IPS-20b (cell line): ENCODE data around the gene SSR3.

Source experiments
- H3K27ac ChIP-seq: one replicate; pipeline ENCODE4 v1.5.1; 2013; ENCODE audit warnings: low read length
- H3K27me3 ChIP-seq: 2 replicates; pipeline ENCODE4 v1.6.1; 2013; ENCODE audit warnings: mild to moderate bottlenecking, low read length, inconsistent platforms; ENCODE audit not compliant: insufficient read depth
- H3K36me3 ChIP-seq: 2 replicates; pipeline ENCODE4 v1.6.1; 2013; ENCODE audit warnings: low read depth, mild to moderate bottlenecking, inconsistent platforms, low read length, moderate library complexity; ENCODE audit not compliant: insufficient read depth
- H3K4me1 ChIP-seq: 2 replicates; pipeline ENCODE4 v1.6.1; 2013; ENCODE audit warnings: mild to moderate bottlenecking, control low read depth, inconsistent platforms, low read length, moderate library complexity; ENCODE audit not compliant: insufficient read depth
- H3K4me3 ChIP-seq: 2 replicates; pipeline ENCODE4 v1.5.1; 2013; ENCODE audit warnings: mild to moderate bottlenecking, low read length, inconsistent platforms
- H3K9ac ChIP-seq: 2 replicates; pipeline ENCODE4 v1.6.1; 2013; ENCODE audit warnings: low read depth, mild to moderate bottlenecking, inconsistent platforms, low read length, moderate library complexity
- H3K9me3 ChIP-seq: 2 replicates; pipeline ENCODE4 v1.6.1; 2013; ENCODE audit warnings: mild to moderate bottlenecking, low read depth, low read length, inconsistent platforms; ENCODE audit not compliant: insufficient read depth

Gene SSR3

DNA sequence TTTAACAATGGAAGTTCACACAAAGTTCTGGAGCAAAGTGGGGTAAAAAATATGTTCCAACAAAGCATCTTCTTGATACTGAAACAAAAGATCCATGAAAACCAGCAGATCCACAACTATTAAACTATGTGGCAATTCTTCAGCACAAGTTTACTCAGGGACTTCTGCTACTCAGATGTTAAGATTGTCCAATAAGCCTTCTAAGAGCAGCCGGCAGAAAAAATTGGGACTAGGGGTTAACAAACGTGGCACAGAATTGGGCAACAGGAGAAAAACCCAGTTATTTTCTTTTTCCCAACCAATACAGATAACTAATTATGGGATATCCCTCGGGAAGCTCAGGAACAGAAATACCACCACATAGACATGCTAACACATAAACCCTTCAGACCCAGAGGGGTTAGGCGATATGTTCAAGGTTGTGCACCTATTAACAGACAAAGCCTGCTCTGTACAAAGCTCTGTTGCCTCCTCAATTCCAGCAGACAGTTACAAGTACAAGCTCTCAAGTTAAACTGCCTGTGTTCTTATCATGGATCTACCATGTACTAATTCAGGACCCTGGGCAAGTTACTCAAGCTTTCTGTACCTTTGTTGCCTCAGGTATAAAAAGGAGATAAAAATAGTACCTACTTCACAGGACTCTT lies 6.8 kb downstream of the SSR3 start:
- H3K4me1 ChIP-seq, result no peaks in the 10 kb centered on the region; the same call in 1 of the 2 replicates
- H3K27me3 ChIP-seq, result no peaks in the 10 kb centered on the region
- H3K36me3 ChIP-seq, result peaks cover 100% of the 10 kb centered on the region
- H3K27ac ChIP-seq, result no peak overlapping the region
- no peaks in the 10 kb centered on the region for H3K9me3 ChIP-seq
- no peak overlapping the region for H3K4me3 ChIP-seq
- no peak overlapping the region for H3K9ac ChIP-seq

DNA sequence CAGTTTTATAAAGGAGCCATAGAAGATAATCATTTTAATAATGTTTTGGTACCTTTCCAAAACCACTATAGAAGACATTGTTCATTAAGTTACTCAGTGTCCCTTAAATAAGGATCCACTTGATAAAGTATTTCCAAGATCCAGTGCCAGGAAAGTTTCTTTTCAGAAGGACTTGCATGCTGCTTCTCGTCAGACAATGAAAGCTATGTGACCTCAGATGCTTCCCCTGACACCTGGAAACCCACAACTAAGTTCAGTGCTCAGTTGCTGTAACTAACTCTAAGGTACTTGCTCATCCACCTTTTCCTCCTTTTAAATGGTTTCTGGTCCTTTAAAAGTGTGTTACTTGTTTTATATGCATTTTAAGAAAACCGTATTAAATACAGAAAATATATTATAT lies 7.3 kb downstream of the SSR3 start:
- no peak overlapping the region for H3K27ac ChIP-seq

DNA sequence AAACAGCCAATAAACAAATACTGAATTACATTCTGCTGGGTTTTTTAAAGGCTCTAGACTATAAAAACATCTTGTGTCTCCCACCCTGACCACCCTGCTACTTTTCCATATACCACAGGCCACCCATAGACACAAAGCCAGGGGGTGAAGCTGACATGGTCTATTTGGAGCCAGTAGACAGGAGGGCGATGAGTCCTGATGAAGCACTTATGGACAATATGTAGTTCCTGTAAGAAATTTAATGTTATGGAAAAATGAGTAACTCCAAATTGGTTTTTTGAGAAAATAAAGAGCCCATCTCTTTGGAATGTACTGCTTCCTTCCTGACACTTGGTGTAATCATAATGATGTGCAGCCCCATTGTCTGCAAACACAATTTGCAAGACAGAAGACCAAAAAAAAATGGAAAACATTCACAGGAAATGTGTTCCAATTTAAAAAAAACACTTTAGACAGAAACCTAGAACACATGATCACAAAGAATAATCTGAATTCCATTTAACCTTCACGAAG lies 11.8 kb downstream of the SSR3 start:
- no peak overlapping the region for H3K9ac ChIP-seq
- H3K4me3 ChIP-seq, result no peak overlapping the region
- H3K4me1 ChIP-seq, result no peaks in the 10 kb centered on the region; the same call in 1 of the 2 replicates
- H3K27me3 ChIP-seq, result no peaks in the 10 kb centered on the region
- no peaks in the 10 kb centered on the region for H3K9me3 ChIP-seq
- H3K36me3 ChIP-seq, result peaks cover 96% of the 10 kb centered on the region
- no peak overlapping the region for H3K27ac ChIP-seq

More for the DNA sequence above, 7.3 kb downstream of the SSR3 start:
- no peak overlapping the region for H3K4me3 ChIP-seq
- H3K36me3 ChIP-seq, result peaks cover 100% of the 10 kb centered on the region
- no peaks in the 10 kb centered on the region; the same call in 1 of the 2 replicates for H3K4me1 ChIP-seq
- no peaks in the 10 kb centered on the region for H3K27me3 ChIP-seq
- no peaks in the 10 kb centered on the region for H3K9me3 ChIP-seq
- no peak overlapping the region for H3K9ac ChIP-seq

DNA sequence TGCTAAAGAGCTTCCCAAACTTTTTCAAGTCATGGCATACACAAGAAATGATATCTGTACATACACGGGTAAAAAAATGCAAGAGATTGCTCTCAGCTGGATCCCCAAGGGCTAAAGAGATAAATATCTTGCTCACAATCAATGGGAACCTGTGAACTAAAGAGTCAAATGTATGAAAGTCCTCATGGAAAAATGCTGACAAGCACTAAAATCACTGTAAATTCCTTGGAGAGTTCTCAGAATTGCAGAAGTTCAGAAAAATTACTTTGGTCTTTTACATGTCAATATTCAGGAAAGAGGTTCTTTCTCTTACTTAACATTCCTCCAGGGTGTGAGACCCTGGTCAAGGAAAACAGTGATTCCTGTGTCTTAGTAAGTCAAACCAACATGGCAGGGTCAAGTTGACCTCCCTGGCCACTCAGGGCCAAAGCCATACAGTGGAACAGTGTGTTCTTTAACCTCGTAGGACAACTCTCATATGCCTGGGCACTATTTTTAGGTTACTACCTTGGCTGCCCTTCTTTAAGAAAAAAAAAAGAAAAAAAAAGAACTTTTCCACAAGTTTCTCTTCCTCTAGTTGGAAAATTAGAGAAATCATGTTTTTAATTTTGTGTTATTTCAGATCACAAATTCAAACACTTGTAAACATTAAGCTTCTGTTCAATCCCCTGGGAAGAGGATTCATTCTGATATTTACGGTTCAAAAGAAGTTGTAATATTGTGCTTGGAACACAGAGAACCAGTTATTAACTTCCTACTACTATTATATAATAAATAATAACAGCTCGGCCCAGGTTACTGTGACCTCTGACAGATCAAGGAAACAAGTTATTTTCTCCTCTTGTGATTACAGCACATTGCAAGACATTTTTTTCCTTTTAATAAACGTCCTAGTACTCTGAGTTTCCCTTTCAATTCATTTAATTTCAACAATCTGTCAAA lies 12.5 kb downstream of the SSR3 start:
- Histone ChIP-seq H3K9me3 (no peaks in the 10 kb centered on the region), H3K27me3 (no peaks in the 10 kb centered on the region), H3K4me1 (no peaks in the 10 kb centered on the region; the same call in 1 of the 2 replicates), H3K9ac (no peak overlapping the region), H3K4me3 (no peak overlapping the region), H3K36me3 (peaks cover 94% of the 10 kb centered on the region), H3K27ac (no peak overlapping the region)

DNA sequence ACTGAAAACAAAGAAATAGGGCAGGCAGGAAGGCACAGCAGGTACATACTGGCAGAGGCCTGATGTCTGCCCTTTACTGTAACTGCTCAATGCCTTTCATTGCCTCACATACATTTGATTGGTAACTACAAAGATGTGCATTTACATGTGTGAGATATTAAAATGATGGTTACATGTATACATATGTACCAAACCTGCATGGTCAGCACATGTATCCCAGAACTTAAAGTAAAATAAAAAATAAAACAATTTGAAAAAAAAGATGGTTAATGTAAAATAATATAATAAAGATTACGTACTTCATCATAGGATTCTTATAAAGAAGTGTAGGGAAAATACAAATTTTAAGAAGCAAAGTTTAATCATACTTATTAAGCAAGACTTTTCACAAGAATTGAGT lies 15.1 kb downstream of the SSR3 start:
- H3K27ac ChIP-seq, result no peak overlapping the region
- peaks cover 68% of the 10 kb centered on the region for H3K36me3 ChIP-seq
- H3K27me3 ChIP-seq, result no peaks in the 10 kb centered on the region
- H3K4me3 ChIP-seq, result no peak overlapping the region
- no peaks in the 10 kb centered on the region for H3K9me3 ChIP-seq
- no peaks in the 10 kb centered on the region; the same call in 1 of the 2 replicates for H3K4me1 ChIP-seq
- H3K9ac ChIP-seq, result no peak overlapping the region

DNA sequence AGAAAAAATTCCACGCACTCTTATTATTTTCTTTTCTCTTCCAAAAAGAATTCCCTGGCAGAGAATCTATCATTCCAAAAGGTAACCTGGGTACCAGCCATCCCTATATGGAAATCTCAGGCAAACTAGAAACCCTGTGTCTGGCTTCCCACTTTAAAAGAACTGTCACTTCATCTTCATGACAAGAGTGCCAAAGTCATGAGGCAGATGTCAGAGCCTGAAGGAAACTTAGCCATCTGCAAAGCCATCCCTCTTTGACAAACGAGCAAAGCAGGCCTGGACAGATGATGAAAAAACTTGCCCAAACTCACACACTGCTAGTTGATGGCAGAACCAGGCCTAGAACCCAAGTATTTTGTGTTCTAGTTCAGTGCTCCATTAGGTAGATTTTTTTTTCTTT lies 15.9 kb downstream of the SSR3 start:
- no peak overlapping the region for H3K9ac ChIP-seq
- no peak overlapping the region for H3K27ac ChIP-seq
- H3K27me3 ChIP-seq, result no peaks in the 10 kb centered on the region
- H3K36me3 ChIP-seq, result peaks cover 60% of the 10 kb centered on the region
- no peaks in the 10 kb centered on the region; the same call in 1 of the 2 replicates for H3K4me1 ChIP-seq
- H3K9me3 ChIP-seq, result no peaks in the 10 kb centered on the region
- no peak overlapping the region for H3K4me3 ChIP-seq

DNA sequence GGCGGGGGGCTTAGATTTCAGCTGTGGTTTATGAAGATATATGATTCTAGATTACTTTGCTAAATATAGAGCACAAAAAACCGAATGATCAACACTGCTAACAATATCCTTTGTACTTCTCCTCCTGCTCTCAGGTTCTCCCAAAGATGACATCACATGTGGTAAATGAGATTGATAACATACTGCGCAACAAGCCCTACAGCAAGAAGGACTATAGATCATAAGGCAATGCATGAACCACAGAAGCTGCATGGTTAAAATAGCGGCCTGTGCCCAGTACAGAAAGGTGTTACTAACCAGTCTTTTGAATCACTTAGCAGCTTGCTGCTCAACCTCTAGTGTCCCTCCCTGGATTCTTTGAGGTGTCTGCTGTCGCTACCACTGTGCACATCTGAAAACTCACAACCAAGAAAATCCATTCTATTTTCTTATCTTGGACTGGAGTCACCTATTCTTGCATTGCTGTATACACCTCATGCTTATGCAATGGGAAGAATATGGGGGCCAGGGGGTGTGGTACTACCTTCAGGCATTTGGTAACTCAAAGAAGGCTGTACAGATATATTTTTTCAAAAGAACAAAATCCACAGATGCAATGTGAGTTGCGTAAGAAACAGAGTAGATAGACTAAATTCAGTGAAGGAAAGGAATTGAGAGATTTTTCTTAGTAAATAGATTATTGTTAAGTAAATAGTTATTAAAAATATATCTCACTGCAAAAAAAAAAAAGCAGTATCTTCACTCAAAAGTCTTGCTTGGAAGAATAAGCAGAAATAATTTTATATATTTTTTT lies 18.2 kb downstream of the SSR3 start:
- no peaks in the 10 kb centered on the region for H3K27me3 ChIP-seq
- H3K4me3 ChIP-seq, result no peak overlapping the region
- H3K9me3 ChIP-seq, result no peaks in the 10 kb centered on the region
- no peak overlapping the region for H3K27ac ChIP-seq
- H3K4me1 ChIP-seq, result peaks cover 9% of the 10 kb centered on the region; the same call in 1 of the 2 replicates
- H3K9ac ChIP-seq, result no peak overlapping the region
- H3K36me3 ChIP-seq, result peaks cover 37% of the 10 kb centered on the region

DNA sequence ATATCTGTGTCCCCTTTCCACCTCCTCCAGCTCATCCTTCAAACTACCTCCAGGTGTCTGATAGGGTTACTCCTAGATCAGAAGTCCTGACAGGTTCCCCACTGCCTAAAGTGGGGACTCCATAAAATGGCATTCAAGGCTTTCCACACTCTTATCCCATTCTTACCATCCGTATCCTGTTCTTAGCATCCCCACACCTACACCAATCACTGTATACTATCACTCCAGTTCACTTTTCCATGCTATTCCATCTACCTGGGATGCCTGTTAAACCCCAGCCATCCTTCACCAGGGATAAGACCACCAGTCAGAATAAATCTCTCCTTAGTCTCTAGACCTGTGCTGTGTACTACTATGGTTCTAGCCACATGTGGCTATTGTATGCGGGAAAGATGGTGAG lies 19.1 kb downstream of the SSR3 start:
- peaks cover 28% of the 10 kb centered on the region for H3K36me3 ChIP-seq
- no peak overlapping the region for H3K27ac ChIP-seq
- H3K27me3 ChIP-seq, result no peaks in the 10 kb centered on the region
- H3K4me3 ChIP-seq, result no peak overlapping the region
- no peaks in the 10 kb centered on the region for H3K9me3 ChIP-seq
- no peak overlapping the region for H3K9ac ChIP-seq
- H3K4me1 ChIP-seq, result peaks cover 9% of the 10 kb centered on the region; the same call in 1 of the 2 replicates

DNA sequence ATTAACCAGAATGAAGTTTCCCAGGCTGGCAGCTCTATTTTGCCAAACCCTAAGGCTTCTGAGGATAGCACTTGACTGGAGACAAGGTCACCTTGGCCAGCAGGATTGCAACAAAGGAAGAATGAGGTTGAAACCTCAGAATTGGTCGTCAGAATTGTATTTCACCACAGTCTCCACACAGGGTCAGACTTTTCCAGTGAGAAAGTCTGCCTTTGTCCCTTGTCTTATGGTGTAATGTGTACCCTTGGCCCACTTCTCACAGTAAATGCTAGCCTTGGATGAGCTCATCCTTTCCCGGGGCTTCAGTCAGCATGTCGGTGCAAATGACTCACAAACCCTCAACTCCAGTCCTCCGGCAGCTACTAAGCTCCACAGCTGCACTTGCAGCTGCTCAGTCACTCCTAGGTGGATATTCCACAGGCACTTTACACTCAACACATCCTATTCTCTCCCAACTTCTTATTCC lies 19.7 kb downstream of the SSR3 start:
- H3K4me3 ChIP-seq, result no peak overlapping the region
- no peak overlapping the region for H3K9ac ChIP-seq
- no peaks in the 10 kb centered on the region for H3K9me3 ChIP-seq
- H3K36me3 ChIP-seq, result peaks cover 24% of the 10 kb centered on the region
- no peaks in the 10 kb centered on the region for H3K27me3 ChIP-seq
- H3K4me1 ChIP-seq, result peaks cover 9% of the 10 kb centered on the region; the same call in 1 of the 2 replicates
- no peak overlapping the region for H3K27ac ChIP-seq

DNA sequence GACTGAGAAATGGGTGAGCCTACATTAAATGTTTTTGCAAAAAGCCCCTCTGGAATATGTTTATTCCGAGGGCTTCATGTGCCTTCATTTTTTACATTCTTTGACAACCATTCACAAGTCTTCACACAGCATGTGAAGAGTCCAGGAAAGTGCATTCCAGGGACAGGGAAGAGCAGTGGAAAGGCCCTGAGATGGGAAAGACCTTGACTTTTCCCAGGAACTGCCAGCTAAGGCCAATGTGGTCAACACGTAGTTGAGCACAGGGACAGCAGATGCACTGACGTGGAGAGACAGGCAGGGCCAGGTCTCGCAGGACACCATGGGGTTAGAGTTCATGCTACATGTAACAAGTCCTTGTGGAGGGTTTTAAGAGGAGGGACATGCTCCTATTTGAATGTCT lies 21.7 kb downstream of the SSR3 start:
- no peak overlapping the region for H3K9ac ChIP-seq
- peaks cover 9% of the 10 kb centered on the region; the same call in 1 of the 2 replicates for H3K4me1 ChIP-seq
- H3K36me3 ChIP-seq, result peaks cover 5% of the 10 kb centered on the region; the same call in 1 of the 2 replicates
- H3K27me3 ChIP-seq, result no peaks in the 10 kb centered on the region
- H3K27ac ChIP-seq, result no peak overlapping the region
- H3K9me3 ChIP-seq, result no peaks in the 10 kb centered on the region
- no peak overlapping the region for H3K4me3 ChIP-seq

DNA sequence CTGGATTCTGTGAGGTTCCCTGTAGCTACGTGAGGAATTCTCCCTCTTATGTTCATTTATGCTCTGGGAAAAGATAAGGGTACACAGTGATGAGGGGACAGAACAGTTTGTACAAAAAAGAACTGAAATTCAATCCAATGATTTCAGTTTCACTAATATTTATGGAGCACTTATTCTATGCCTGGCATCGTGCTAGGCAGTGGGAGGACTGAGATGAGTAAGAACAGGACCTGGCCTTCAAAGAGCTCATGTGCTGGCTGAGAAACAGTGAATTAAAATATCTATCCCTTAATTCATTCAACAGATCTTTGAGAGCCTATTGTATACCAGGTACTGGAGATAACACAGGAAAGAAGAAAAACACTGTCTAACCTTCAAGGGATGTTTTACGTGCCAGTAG lies 22.2 kb downstream of the SSR3 start:
- Histone ChIP-seq H3K9me3 (no peaks in the 10 kb centered on the region), H3K27me3 (no peaks in the 10 kb centered on the region), H3K4me3 (no peak overlapping the region), H3K9ac (no peak overlapping the region), H3K27ac (no peak overlapping the region), H3K4me1 (peaks cover 9% of the 10 kb centered on the region; the same call in 1 of the 2 replicates), H3K36me3 (peaks cover 2% of the 10 kb centered on the region; the same call in 1 of the 2 replicates)
